C4-2B (cell line): ENCODE results near the gene RGL2.

Experiments
- H3K27ac ChIP-seq: fragments of 450-650 bp; 2 replicates; pipeline ENCODE4 v1.5.1; 2017
- ZFX ChIP-seq: fragments of 450-650 bp; IDR thresholded peaks from 2 replicates; pipeline ENCODE4 v1.6.1; 2017
- TF ChIP-seq, protein P1 (sequence below): fragments of 450-650 bp; conservative IDR thresholded peaks from 2 replicates; pipeline ENCODE4 v1.5.1; 2017; ENCODE audit warnings: mild to moderate bottlenecking

Gene RGL2

GRCh38 chr6:33315793-33316602, 17.3 kb upstream of the RGL2 start:
- no peak overlapping the region for H3K27ac ChIP-seq
- TF ChIP-seq, protein P1, sequence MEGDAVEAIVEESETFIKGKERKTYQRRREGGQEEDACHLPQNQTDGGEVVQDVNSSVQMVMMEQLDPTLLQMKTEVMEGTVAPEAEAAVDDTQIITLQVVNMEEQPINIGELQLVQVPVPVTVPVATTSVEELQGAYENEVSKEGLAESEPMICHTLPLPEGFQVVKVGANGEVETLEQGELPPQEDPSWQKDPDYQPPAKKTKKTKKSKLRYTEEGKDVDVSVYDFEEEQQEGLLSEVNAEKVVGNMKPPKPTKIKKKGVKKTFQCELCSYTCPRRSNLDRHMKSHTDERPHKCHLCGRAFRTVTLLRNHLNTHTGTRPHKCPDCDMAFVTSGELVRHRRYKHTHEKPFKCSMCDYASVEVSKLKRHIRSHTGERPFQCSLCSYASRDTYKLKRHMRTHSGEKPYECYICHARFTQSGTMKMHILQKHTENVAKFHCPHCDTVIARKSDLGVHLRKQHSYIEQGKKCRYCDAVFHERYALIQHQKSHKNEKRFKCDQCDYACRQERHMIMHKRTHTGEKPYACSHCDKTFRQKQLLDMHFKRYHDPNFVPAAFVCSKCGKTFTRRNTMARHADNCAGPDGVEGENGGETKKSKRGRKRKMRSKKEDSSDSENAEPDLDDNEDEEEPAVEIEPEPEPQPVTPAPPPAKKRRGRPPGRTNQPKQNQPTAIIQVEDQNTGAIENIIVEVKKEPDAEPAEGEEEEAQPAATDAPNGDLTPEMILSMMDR = no peak
- TF ChIP-seq ZFX = no peak

- peak overlapping the region; percentile 93 for H3K27ac ChIP-seq
- TF ChIP-seq, protein P1 = no peak
- TF ChIP-seq ZFX = no peak
Measured at GRCh38 chr6:33314943-33315792, 16.4 kb upstream of the RGL2 start.

DNA sequence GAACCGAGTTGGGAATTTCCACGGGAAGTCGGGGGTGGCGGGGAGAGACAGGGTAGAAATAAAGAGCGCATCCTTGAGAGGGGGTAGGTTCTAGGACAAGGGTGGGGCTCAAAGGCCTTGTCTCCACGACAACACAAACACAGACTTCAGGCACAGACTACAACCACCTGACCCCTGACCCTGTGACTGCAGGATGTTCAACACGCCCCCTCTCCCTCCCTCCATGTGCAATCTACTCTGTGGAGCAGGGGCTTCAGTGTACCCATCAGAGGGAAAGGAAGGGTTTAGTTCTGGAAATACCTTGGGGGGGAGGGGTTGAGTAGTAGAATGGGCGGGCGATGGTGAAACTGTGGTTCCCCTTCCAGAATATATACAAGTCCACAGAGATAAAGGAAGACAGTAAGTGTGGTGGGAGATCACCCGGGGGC, 15.8 kb upstream of the RGL2 start:
- peak overlapping the region; percentile 93 for H3K27ac ChIP-seq

GRCh38 chr6:33313709-33314514, 15.2 kb upstream of the RGL2 start, which contains the start of gene TAPBP:
TSS of gene TAPBP (minus strand) at chr6:33314078. CDS start at chr6:33314041, 37 bp downstream.
- peak within 1 kb of the TSS; percentile 93 for H3K27ac ChIP-seq

More for the DNA sequence above, 15.8 kb upstream of the RGL2 start:
- no peak for TF ChIP-seq ZFX
- TF ChIP-seq, protein P1 = no peak

GRCh38 chr6:33313105-33313708, 14.5 kb upstream of the RGL2 start:
- TF ChIP-seq, protein P1 = no peak
- TF ChIP-seq ZFX = no peak
- H3K27ac ChIP-seq = peak overlapping the region; percentile 93

More at GRCh38 chr6:33313709-33314514, 15.2 kb upstream of the RGL2 start, which contains the start of gene TAPBP:
- TF ChIP-seq, protein P1 = no peak
- TF ChIP-seq ZFX = peak; percentile 68; the same call in 1 of the 2 replicates

GRCh38 chr6:33312361-33313104, 13.8 kb upstream of the RGL2 start:
- TF ChIP-seq, protein P1 = no peak
- TF ChIP-seq ZFX = no peak
- peak overlapping the region; percentile 93 for H3K27ac ChIP-seq
